Epithelial cell of prostate (primary cell): ENCODE measurements around the gene SPDYE2B.
"Not testable (repeated sequence)": the region's sequence is repeated elsewhere in the genome, so short reads cannot be mapped to it uniquely, and the experiment has no call there.

Experiments used
- DNase-seq: peaks from one replicate; pipeline ENCODE4 v3.0.0-alpha.2; 2011; ENCODE audit warnings: low read depth, low spot score
- H3K27ac ChIP-seq: fragments of 450-650 bp; 2 replicates; pipeline ENCODE4 v1.5.1; 2017; ENCODE audit warnings: mild to moderate bottlenecking

Gene SPDYE2B, protein sequence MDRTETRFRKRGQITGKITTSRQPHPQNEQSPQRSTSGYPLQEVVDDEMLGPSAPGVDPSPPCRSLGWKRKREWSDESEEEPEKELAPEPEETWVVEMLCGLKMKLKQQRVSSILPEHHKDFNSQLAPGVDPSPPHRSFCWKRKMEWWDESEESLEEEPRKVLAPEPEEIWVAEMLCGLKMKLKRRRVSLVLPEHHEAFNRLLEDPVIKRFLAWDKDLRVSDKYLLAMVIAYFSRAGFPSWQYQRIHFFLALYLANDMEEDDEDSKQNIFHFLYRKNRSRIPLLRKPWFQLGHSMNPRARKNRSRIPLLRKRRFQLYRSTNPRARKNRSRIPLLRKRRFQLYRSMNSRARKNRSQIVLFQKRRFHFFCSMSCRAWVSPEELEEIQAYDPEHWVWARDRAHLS

DNA sequence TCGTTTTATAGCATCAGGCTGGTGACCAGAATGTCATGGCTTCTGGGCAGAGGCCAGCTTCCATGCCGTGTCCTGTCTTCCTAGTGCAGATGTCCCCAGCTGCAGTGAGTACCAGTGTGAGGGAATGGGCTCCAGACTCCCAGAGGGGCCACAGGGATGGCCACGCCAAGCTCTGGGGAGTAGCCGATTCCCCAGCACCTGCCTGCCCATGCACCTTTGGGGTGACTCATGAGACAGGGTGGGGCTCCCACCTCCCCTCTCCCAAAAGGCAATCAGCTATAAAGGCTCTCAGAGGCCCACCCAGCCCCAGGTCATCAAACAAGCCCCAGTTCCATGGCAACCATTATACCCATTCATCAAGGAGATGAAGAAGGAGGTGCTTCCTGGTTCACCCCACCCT is at the start of gene SPDYE2B:
Gene SPDYE2B, plus strand, starts transcription at position 396 of the 400 bp plus-strand sequence. CDS start 2,030 bp downstream, outside the sequence.
- not testable (repeated sequence) for DNase-seq

DNA sequence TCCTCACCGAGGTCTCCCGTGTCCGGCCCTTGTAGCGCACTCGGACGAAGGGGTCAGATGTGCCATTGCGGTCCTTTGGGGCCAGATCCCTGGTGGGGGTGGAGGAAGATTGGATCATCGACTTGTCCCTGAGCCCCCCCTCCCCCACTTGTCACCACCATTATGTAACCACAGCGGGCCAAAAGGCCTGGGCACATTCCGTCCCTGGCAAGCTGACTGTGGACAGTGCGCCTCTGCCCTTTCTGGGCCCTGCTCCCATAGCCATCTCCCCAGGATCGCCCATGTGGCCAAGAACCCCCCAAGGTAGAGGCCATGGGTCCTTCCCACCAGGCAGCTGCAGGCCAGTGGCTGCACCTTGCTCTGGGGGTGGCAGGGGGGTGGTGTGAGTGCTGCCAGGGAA is 47.8 kb upstream of the SPDYE2B start:
- DNase-seq, H3K27ac ChIP-seq: not testable (repeated sequence)

More for the DNA sequence above, at the start of gene SPDYE2B:
- H3K27ac ChIP-seq: not testable (repeated sequence)

DNA sequence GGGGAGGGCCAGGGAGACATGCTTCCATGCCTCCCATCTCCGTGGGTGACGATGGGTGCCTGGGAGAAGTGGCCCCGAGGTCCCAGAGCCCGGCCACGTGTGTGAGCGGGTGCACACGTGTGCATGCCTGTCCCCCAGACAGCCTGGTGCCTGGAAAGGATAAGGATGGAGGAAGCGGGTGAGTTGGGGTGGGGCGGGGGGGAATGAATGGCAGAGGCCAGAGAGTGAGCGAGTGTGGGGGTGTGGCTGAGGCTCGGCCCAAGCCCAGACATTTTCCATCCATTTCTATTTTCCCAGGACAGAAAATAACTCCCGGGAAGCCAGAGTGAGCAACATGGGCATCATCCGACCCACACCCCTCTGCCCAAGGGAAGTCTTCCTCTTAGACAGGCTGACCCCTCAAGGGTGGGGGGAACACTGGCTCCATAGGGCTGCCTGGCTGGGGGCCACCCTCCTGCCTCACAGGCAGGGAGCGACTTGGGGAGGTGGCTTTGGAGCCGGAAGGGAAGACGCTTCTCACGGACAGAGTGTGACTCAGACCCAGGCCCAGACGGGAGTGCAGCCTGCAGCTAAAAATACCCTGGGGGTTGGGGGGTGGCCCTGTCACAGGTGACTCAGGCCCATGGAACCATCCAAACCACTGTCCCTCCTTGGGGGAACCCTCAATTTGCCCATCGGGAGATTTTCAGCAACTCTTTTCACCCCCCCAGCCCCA is 45.5 kb upstream of the SPDYE2B start:
- H3K27ac ChIP-seq, DNase-seq: not testable (repeated sequence)

DNA sequence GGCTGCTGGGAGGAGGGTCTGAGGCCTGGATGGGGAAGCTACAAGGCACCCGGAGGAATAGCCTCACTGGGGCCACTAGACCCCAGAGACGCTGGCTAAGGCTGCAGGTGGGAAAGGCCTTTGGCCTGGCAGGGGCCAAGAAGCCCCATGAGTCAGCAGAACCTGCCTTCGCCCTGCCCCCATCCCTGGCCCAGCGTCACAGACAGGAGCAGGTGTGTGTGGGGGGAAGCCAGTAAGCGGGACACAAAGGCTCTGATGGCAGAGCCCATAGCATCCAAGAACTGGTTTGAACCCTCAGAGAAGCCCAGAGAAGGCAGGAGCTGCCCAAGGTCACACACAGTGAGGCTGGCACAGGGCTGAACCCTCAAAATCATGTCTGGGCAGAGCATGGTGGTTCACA is 43.3 kb upstream of the SPDYE2B start:
- not testable (repeated sequence) for DNase-seq, H3K27ac ChIP-seq

DNA sequence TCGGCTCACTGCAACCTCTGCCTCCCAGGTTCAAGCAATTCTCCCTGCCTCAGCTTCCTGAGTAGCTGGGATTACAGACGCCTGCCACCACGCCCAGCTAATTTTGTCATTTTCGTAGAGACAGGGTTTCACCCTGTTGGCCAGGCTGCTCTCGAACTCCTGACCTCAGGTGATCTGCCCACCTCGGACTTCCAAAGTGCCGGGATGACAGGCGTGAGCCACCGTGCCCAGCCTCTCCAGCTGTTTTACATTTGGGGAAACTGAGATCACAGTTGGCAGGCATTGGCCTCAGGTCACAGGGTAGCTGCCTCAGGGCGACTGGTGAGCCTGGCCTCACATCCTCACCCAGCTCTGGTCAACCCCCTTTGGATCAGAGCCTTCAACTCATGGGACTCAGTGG is 40.4 kb upstream of the SPDYE2B start:
- H3K27ac ChIP-seq, DNase-seq: not testable (repeated sequence)

DNA sequence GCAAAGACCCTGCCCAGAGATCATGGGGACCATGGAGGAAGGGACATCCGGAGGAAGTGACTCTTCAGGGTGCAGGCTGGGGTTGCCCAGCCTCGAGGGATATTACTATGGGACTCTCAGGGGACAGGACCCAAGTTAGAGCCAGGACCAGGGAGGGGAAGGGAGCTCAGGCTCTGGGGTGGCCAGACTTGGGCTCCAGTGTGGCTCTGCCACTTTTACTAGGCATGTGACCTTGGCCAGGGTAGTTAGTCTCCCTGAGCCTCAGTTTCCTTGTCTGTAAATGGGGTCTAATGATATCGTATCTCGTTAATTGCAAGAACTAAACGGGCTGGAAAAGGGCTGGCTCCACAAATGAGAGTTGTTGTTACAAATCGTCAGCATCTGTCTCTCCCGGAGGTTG is 39.7 kb upstream of the SPDYE2B start:
- H3K27ac ChIP-seq, DNase-seq: not testable (repeated sequence)

DNA sequence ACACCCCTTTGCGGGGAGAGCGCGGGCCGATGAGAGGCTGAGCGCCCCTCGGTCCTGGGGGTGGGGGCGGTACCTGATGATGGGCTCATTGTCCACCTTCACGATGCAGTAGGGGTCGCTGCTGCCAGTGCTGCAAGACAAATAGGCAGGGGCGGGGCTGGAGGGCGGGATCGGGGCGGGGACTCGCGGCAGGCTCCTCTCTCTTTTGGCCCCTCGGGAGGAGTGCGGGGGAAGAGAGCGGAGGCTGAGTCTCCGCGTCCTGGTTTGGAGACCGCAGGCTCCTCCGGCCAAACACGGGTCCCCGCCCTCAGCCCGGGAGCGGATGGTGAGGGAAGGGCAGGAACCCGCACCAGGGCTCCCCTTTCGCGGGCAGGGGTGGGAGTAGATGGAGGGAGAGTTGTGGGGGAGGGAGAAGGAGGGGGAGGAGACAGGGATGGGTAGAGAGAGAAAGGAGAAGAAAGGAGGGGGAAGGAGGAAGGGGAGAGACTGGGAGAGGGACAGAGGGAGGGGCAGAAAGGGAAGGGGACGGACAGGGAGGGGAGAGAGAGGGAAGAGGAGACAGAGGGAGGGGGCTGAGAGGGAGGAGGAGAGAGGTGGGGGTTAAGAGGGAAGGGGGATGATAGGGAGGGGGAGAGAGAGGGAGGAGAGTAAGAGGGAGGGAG is 39.0 kb upstream of the SPDYE2B start:
- not testable (repeated sequence) for DNase-seq, H3K27ac ChIP-seq

DNA sequence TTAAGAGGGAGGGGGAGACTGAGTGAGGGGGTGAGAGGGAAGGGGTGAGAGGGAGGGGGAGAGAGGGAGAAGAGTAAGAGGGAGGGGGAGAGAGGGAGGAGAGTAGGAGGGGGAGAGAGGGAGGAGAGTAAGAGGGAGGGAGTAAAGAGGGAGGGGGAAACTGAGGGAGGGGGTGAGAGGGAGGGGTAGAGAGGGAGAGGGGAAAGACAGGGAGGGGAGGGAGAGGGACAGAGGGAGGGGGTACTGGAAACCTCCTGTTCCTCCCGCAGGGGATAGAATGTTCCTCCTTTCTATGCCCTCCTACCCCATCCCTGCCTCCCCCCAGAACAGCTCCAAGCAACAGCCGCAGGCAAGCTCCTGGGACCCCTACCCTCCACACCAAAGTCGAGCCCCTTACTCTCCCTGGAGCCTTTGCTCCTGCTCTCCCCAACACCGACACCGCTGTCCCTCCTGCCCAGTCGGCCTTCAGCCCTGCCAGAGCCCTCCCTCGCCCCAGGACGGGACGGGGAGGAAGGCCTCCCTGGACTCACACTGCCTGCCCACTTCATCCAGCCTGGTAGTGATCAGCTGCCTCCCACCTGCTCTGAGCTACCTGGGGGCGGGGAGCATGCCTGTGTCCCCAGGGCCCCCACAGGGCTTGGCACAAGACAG is 38.3 kb upstream of the SPDYE2B start:
- DNase-seq, H3K27ac ChIP-seq: not testable (repeated sequence)

DNA sequence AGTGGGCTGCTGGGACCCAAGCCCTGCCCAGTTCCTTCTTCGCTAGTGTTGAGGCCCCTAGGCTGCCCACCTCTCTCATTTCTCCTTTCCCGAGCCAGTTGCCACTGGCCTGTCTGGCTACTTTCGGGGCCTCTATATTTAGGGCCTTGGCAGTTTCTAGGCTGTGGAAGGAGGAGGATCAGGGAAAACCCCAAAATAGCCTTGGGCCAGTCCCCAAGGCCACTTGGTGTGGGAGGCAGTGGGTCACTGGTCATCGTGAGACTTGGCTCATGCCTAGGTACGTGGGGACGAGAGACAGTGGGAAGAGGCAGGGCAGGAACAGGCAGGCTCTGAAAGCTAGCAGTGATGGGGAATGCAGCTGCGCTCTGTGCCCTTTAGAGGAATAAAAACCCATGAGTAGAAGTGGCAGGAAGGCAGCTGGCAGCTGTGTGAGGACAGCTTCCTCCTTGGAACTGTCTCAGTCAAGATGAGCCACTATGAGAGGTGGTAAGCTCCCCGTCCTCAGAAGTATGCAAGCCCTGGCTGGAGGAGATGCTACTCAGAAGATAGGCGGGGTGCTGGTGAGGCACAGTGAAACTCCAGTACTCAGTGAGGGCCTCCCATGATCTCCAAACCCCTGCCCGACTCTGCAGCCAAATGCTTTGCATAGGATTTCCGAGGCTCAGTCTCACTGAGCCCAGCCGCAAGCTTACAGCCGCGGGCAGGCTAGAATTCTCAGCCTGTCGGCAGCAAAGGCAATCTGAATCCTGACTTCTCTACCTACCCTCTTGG is 36.4 kb upstream of the SPDYE2B start:
- DNase-seq, H3K27ac ChIP-seq: not testable (repeated sequence)

DNA sequence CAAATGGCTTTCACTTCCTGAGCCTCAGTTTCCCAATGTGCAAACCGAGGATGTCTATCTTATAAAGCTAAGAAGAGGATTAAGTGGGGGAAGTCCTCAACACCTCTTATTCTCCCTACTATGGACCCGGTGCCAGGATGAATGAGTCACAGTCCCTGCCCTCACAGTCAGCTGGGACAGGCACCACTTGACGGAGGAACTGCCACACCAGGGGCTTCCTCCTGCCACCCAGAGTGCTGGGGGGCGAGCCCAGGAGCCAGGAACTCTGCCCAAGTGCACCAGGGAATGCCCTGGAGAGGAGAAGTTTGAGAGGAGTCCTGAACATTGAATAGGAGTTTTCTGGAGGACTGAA is 35.8 kb upstream of the SPDYE2B start:
- H3K27ac ChIP-seq, DNase-seq: not testable (repeated sequence)

DNA sequence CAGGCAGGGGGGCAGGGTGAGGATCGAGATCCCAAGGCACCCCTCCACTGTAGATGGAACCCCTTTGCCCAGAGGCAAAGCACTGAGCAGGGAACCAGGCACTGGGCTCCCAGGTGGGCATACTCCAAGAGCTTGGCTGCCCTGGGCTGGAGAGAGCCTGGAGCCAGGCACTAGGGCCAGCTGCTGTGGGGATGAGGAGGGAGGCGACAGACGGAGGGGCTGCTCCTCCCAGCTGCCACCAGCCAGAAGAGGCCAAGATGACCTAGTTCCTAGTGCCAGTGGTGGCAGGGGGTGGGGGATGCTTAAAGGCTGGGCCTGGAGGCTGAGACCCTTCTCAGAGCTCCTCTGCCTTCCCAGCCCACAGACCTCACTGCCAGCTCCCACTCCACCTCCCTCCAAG is 35.2 kb upstream of the SPDYE2B start:
- H3K27ac ChIP-seq, DNase-seq: not testable (repeated sequence)

DNA sequence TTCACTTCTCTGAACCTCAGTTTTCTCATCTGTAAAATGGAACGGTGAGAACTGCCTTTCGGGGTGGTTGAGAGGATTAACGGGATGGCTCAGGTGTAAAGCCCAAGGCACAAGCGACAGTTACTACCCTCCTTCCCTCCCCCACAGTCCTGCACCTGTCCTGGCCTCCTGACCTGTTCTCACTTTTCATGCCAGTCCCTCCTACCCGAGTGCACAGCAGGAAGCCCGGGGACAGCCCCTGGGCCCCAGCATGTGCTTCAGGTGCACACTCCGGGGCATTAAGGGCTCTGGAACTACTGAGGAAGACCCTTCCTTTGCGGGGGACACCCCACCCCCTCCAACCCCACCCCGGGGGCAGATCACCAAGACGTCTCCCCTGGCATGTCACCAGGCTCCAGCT is 34.2 kb upstream of the SPDYE2B start:
- not testable (repeated sequence) for H3K27ac ChIP-seq, DNase-seq

DNA sequence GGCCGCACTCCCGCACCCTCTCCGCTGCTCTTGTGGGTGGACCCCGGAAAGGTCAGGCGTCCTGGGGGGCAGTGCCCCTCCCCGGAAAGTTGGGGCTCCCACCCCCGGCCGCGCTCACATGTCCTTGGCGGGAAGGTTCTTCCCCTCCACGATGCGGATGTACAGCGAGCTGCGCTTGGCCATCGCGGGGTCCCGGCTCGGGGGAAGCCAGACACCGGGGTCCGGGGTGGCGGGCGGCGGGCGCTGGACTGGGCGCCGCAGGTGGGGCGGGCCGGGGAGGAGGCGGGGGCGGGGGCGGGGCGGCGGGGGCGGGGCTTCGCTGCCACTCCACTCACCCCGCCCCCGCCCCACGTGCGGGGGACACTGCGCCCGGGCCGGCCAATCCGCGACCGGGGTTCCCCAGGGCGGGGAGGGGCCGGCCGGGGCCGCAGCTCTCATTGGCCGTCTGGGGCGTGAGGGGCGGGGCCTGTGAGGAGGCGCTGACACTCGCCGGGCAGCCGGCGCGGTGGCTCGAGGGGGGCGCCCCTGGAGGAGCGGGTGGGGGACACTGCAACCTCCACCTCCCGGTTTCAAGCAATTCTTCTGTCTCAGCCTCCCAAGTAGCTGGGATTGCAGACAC is 33.5 kb upstream of the SPDYE2B start, which contains the start of gene RASA4:
Gene RASA4, minus strand, starts transcription at position 250 of the 619 bp plus-strand sequence. Its CDS starts 67 bp downstream, at position 183.
- H3K27ac ChIP-seq, DNase-seq: not testable (repeated sequence)

DNA sequence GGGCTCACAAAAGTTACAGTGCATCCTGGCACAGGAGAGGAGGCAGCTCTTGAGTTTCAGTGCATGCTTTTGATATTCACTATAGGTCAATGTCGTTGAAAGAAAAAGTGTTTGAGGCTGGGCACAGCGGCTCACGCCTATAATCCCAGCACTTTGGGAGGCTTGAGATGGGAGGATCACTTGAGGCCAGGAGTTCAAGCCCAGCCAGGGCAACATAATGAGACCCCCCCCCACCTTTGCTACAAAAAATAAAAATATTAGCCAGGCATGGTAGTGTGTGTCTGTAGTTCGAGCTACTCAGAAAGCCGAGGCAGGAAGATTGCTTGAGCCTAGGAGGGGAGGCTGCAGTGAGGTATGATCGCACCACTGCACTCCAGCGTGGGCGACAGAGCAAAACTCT is 32.0 kb upstream of the SPDYE2B start:
- not testable (repeated sequence) for DNase-seq, H3K27ac ChIP-seq

DNA sequence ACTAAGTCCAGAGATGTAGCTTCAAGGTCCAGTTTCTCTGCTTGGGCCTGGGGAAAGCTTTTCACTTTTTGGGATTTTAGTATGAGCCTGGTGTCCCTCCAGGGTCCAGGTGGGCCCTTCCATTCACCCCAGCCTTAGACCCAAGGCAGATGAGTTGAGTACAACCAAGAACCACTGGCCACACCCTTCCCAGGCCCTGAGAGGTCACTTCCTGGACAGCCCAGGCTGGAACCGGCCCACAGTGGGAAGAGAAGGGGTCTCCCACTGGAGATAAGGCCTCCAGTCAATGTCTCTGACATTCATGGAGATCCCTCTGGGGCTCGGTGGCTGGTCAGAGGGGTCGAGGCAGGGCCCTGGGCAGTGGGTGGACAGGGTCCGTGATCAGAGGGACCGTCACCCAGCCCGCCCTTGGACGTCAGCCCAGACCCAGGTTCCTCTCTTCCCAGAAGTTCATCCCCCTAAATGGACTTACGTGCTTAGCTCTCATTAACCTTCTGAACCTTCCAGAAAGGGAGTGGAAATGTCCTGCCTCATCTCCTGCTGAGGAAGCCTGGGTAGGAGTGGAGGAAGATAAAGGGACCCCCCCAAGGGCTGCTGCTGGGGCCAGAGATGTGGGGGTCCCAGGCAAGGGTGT is 22.7 kb upstream of the SPDYE2B start:
- not testable (repeated sequence) for DNase-seq, H3K27ac ChIP-seq

DNA sequence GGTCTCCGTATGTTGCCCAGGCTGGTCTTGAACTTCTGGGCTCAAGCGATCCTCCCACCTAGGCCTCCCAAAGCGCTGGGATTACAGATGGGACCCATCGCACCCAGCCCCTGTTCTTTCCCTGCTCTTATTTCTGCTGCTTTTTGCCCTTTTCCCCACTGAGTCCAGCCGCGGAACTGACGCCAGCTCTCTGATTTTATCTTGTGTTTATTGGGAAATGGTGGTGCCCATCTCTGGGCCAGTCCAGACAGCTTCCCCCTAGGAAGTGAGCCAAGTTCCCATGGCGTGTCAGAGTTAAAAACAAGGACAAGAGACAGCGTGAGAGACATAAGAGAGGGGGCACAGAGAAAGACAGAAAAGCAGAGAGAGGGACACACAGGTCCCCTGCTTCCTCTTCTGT is 19.5 kb upstream of the SPDYE2B start:
- DNase-seq: not testable (repeated sequence)

DNA sequence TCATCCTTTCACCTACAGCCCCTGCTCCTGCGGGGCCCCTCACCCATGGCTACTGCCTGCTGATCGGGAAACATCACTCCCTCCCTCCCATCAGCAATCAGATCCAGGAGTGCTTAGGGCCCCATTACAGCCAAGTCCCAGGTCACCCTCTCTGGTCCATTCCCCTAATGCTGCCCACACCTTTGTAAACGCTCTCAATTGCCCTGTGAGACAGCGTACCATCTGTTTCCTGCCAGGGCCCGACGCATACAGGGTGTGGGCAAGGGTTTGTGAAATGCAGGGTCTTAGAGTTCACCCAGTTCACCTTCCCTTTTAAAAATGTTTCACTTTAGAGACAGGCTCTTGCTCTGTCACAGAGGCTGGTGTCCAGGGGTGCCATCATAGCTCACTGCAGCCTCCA is 15.8 kb upstream of the SPDYE2B start:
- H3K27ac ChIP-seq, DNase-seq: not testable (repeated sequence)

More for the DNA sequence above, 19.5 kb upstream of the SPDYE2B start:
- not testable (repeated sequence) for H3K27ac ChIP-seq

DNA sequence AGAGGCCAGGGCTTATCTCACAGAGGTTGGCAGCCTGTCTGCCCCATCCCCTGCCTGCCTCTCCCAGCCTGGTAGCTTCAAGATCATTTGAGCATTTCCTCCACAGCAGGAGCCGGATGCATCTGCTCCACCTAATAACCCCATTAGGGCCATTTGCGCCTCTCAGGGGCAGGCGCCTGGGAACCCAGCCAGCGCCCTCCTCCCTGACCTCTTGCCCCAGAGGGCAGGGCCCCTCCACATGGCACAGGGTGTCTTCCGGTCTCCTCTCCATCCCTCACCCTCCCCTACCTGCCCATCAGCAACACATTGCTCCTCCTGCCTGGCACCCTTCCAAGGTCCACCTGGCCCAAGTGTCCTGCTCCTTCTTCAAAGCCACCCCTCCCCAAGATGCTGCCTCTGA is 14.8 kb upstream of the SPDYE2B start:
- DNase-seq, H3K27ac ChIP-seq: not testable (repeated sequence)
